DMS53 treated with DMSO at 0.1 percent for 48 hours (cell line): ENCODE data around the gene MGST2.

Source experiments
- DNase-seq: peaks from one replicate; lab custom pipeline; 2025; ENCODE audit not compliant: unreplicated experiment; lab: John Stamatoyannopoulos, UW

MGST2 gene

GRCh38 chr4:139643042-139643895 lies 22.4 kb upstream of the MGST2 start:
- no peak for DNase-seq

GRCh38 chr4:139645458-139645857 lies 20.2 kb upstream of the MGST2 start:
- DNase-seq = no peak

- no peak for DNase-seq
Observed at GRCh38 chr4:139647184-139647583, 18.4 kb upstream of the MGST2 start.

GRCh38 chr4:139647952-139648351 lies 17.7 kb upstream of the MGST2 start:
- DNase-seq = no peak

GRCh38 chr4:139651282-139652194 lies 14.1 kb upstream of the MGST2 start:
- peak; percentile 59 for DNase-seq

- no peak for DNase-seq
Observed at GRCh38 chr4:139654516-139654915, 11.1 kb upstream of the MGST2 start.

GRCh38 chr4:139655116-139655515 lies 10.5 kb upstream of the MGST2 start:
- peak; percentile 5 for DNase-seq

- peak; percentile 54 for DNase-seq
Observed at GRCh38 chr4:139656614-139657486, 8.8 kb upstream of the MGST2 start.

- no peak for DNase-seq
Observed at GRCh38 chr4:139658185-139658584, 7.4 kb upstream of the MGST2 start.

GRCh38 chr4:139658586-139659382 lies 6.8 kb upstream of the MGST2 start:
- no peak for DNase-seq

GRCh38 chr4:139659735-139660424 lies 5.7 kb upstream of the MGST2 start:
- DNase-seq = no peak

GRCh38 chr4:139660568-139661043 lies 5.0 kb upstream of the MGST2 start:
- DNase-seq = no peak

- DNase-seq = no peak
Observed at GRCh38 chr4:139663561-139664138, 2.0 kb upstream of the MGST2 start.

GRCh38 chr4:139664442-139664841 lies 1.2 kb upstream of the MGST2 start:
- DNase-seq = no peak

- no peak for DNase-seq
Observed at GRCh38 chr4:139665079-139665689, 435 bp upstream of the MGST2 start.

- DNase-seq = peak; percentile 55
Observed at GRCh38 chr4:139666735-139667281, 1.2 kb downstream of the MGST2 start.

GRCh38 chr4:139668036-139668435 lies 2.4 kb downstream of the MGST2 start:
- no peak for DNase-seq

GRCh38 chr4:139668658-139669201 lies 3.1 kb downstream of the MGST2 start:
- no peak for DNase-seq
